ENCODE results near the gene LCOR. TPM values are rescaled to one million over a fixed set of nuclear protein-coding genes. Genes with fewer than 3 reads are reported as not detected.

Gene LCOR
- total RNA-seq, 6 experiments from 2014 or later, result 26.5 to 32.6 (median 29.3) TPM

GRCh38 chr10:97006364-97006763 is 174.3 kb downstream of the LCOR start:
- Mint-ChIP-seq H3K27ac (no peak overlapping the region), H3K27me3 (ENCODE audit: insufficient read depth) (peaks cover 18% of the 10 kb centered on the region), H3K4me1 (ENCODE audit: low read depth) (peaks cover 6% of the 10 kb centered on the region), H3K4me3 (no peak overlapping the region), H3K36me3 (ENCODE audit: low read depth) (peaks cover 13% of the 10 kb centered on the region; the same call in 1 of the 2 replicates), H3K9me3 (peaks cover 18% of the 10 kb centered on the region)
- no peak for DNase-seq
- TF ChIP-seq CTCF (IDR thresholded peaks at IDR 0.05), result no peak

DNA sequence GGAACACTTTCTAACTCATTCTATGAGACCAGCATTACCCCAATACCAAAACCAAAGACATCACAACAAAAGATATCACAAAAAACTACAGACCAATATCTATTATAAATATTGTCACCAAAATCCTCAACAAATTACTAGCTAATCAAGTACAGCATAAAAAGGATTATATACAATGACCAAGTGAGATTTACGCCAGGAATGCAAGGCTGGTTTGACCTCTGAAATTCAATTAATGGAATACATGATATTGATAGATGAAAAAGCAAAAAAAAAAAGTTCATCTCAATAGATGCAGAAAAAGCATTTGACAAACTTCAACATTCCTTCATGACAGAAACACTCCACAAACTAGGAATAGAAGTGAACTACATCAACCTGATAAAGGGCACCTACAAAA is 175.3 kb downstream of the LCOR start:
- H3K36me3 Mint-ChIP-seq (ENCODE audit: low read depth), result peaks cover 13% of the 10 kb centered on the region; the same call in 1 of the 2 replicates
- H3K4me3 Mint-ChIP-seq, result no peak overlapping the region
- peaks cover 6% of the 10 kb centered on the region for H3K4me1 Mint-ChIP-seq (ENCODE audit: low read depth)
- DNase-seq, result no peak
- H3K27ac Mint-ChIP-seq, result no peak overlapping the region
- TF ChIP-seq CTCF (IDR thresholded peaks at IDR 0.05), result no peak
- H3K27me3 Mint-ChIP-seq (ENCODE audit: insufficient read depth), result peaks cover 23% of the 10 kb centered on the region
- peaks cover 18% of the 10 kb centered on the region for H3K9me3 Mint-ChIP-seq

DNA sequence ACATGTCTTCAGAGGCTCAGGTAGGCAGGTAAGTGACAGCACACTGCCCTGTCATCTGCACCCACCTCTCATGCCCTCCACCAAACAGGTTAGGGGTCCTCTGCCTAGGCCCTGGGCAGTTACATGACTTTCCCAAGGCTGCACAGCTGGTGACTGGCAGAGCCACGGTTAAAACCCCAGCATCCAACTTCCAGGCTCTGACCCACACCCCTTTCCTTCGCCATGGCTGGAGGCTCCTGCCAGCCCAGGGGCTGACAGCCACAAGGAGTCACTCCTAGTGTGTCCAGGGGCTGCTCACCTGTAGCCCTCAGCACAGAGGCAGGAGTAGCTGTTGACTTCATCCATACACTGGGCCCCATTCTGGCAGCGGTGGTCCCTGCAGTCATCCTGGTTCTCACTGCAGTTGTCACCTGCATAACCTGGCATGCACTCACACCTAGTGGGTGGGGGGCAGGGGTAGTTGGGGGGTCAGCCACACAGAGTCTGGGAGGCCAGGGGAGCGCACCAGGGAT is 178.7 kb downstream of the LCOR start:
- Mint-ChIP-seq H3K27ac (no peak overlapping the region), H3K4me1 (ENCODE audit: low read depth) (peaks cover 1% of the 10 kb centered on the region), H3K27me3 (ENCODE audit: insufficient read depth) (peaks cover 28% of the 10 kb centered on the region), H3K4me3 (no peak overlapping the region), H3K9me3 (peaks cover 18% of the 10 kb centered on the region), H3K36me3 (ENCODE audit: low read depth) (peaks cover 13% of the 10 kb centered on the region; the same call in 1 of the 2 replicates)
- TF ChIP-seq CTCF (IDR thresholded peaks at IDR 0.05), result no peak
- no peak for DNase-seq

GRCh38 chr10:97011397-97011796 is 179.3 kb downstream of the LCOR start:
- TF ChIP-seq CTCF (IDR thresholded peaks at IDR 0.05), result no peak
- Mint-ChIP-seq H3K36me3 (ENCODE audit: low read depth) (peaks cover 13% of the 10 kb centered on the region; the same call in 1 of the 2 replicates), H3K4me1 (ENCODE audit: low read depth) (no peaks in the 10 kb centered on the region), H3K9me3 (peaks cover 17% of the 10 kb centered on the region), H3K4me3 (no peak overlapping the region), H3K27ac (no peak overlapping the region), H3K27me3 (ENCODE audit: insufficient read depth) (peaks cover 24% of the 10 kb centered on the region)
- no peak for DNase-seq

GRCh38 chr10:97012470-97012869 is 180.4 kb downstream of the LCOR start:
- Mint-ChIP-seq H3K4me1 (ENCODE audit: low read depth) (0 out of 2 replicates have a peak, but pooled peaks cover 7% of the 10 kb centered on the region), H3K27me3 (ENCODE audit: insufficient read depth) (peaks cover 25% of the 10 kb centered on the region), H3K4me3 (no peak overlapping the region), H3K27ac (no peak overlapping the region), H3K36me3 (ENCODE audit: low read depth) (peaks cover 4% of the 10 kb centered on the region; the same call in 1 of the 2 replicates), H3K9me3 (peaks cover 6% of the 10 kb centered on the region)
- TF ChIP-seq CTCF (IDR thresholded peaks at IDR 0.05), result no peak
- no peak for DNase-seq

Measured in HFFc6 (cell line).